Smooth muscle cell (in vitro differentiated cells): Measurements from ENCODE around the gene FITM1. TPM values are rescaled to one million over a fixed set of nuclear protein-coding genes. Genes with fewer than 3 reads are reported as not detected.
A peak's percentile ranks its signal among the peaks of the same experiment; 100 is the strongest.

Experiments
- DNase-seq: peaks from one replicate; lab custom pipeline; 2025; ENCODE audit not compliant: unreplicated experiment; lab: John Stamatoyannopoulos, UW
- H2AFZ ChIP-seq: fragments of 200-600 bp; sonication (generic); 2 replicates; pipeline ENCODE4 v1.6.0; 2016; ENCODE audit warnings: antibody characterized with exemption, low read depth, mild to moderate bottlenecking
- H3F3A ChIP-seq: fragments of 200-600 bp; sonication (generic); 2 replicates; pipeline ENCODE4 v1.6.0; 2017; ENCODE audit warnings: antibody characterized with exemption, low read depth
- H3K27ac ChIP-seq: fragments of 200-600 bp; sonication (generic); 2 replicates; pipeline ENCODE4 v1.5.1; 2016; ENCODE audit warnings: low read depth, mild to moderate bottlenecking
- H3K27me3 ChIP-seq: fragments of 200-600 bp; sonication (generic); 2 replicates; pipeline ENCODE4 v1.6.1; 2016; ENCODE audit warnings: low read depth, mild to moderate bottlenecking
- H3K36me3 ChIP-seq: fragments of 200-600 bp; sonication (generic); 2 replicates; pipeline ENCODE4 v1.5.1; 2016; ENCODE audit warnings: low read depth
- H3K4me1 ChIP-seq: fragments of 200-600 bp; sonication (generic); 2 replicates; pipeline ENCODE4 v1.5.1; 2016; ENCODE audit warnings: low read depth
- H3K4me2 ChIP-seq: fragments of 200-600 bp; sonication (generic); 2 replicates; pipeline ENCODE4 v1.6.0; 2016; ENCODE audit warnings: mild to moderate bottlenecking
- H3K4me3 ChIP-seq: fragments of 200-600 bp; sonication (generic); 2 replicates; pipeline ENCODE4 v1.5.1; 2016; ENCODE audit warnings: mild to moderate bottlenecking
- H3K79me2 ChIP-seq: fragments of 200-600 bp; sonication (generic); 2 replicates; pipeline ENCODE4 v1.6.0; 2016; ENCODE audit warnings: low read depth, mild to moderate bottlenecking
- H3K9ac ChIP-seq: fragments of 200-600 bp; sonication (generic); 2 replicates; pipeline ENCODE4 v1.6.0; 2016; ENCODE audit warnings: low read depth
- H3K9me3 ChIP-seq: fragments of 200-600 bp; sonication (generic); replicated peaks from 2 replicates; pipeline ENCODE4 v1.5.1; 2016; ENCODE audit warnings: low read depth
- H4K20me1 ChIP-seq: fragments of 200-600 bp; sonication (generic); 2 replicates; pipeline ENCODE4 v1.6.0; 2016; ENCODE audit warnings: low read depth
- CTCF ChIP-seq: fragments of 200-600 bp; sonication (generic); IDR thresholded peaks from 2 replicates; pipeline ENCODE4 v1.5.1; 2017; ENCODE audit warnings: borderline replicate concordance, mild to moderate bottlenecking, antibody characterized with exemption; ENCODE audit not compliant: insufficient read depth, poor library complexity, severe bottlenecking
- WGBS: methylation state at CpG from one replicate; pipeline ENCODE4 v1.1.7; 2016; ENCODE audit warnings: low lambda C conversion rate; 5-methylcytosine and 5-hydroxymethylcytosine counted together
- polyA plus RNA-seq: library from polyadenylated mRNA; unstranded; fragments of >200 nt; fragmentation: Nextera tagmentation; extraction: Ambion mirVana; gene quantifications from 2 replicates; pipeline ENCODE4 v1.2.1, GENCODE V29; 2016
- total RNA-seq: library from RNA; depleted of rRNA; stranded (reverse); fragments of >200 nt; gene quantifications from 2 replicates; pipeline ENCODE4 v1.2.3, GENCODE V29; 2014

Gene FITM1
- total and polyA plus RNA-seq, 2 experiments from 2014 or later, result 0.31 TPM; not detected in 1

- TF ChIP-seq CTCF, result no peak
- no peaks in the 10 kb centered on the region for H4K20me1 ChIP-seq
- under 1% methylated on average over 58 of the region's 65 CpGs for WGBS
- H3K79me2 ChIP-seq, result peaks cover 11% of the 10 kb centered on the region
- H3K9ac ChIP-seq, result peak within 1 kb of the TSS; percentile 94
- H3K4me2 ChIP-seq, result peak within 1 kb of the TSS; percentile 97
- peak within 1 kb of the TSS; percentile 85 for H2AFZ ChIP-seq
- no peaks in the 10 kb centered on the region for H3K9me3 ChIP-seq
- peak within 1 kb of the TSS; percentile 80 for H3K4me3 ChIP-seq
- DNase-seq, result peak; percentile 96
- no peaks in the 10 kb centered on the region for H3K36me3 ChIP-seq
- peaks cover 12% of the 10 kb centered on the region for H3K4me1 ChIP-seq
- no peaks in the 10 kb centered on the region for H3F3A ChIP-seq
- H3K27me3 ChIP-seq, result no peaks in the 10 kb centered on the region
- peak within 1 kb of the TSS; percentile 97 for H3K27ac ChIP-seq
These were observed 15.7 kb upstream of the FITM1 start, which contains the start of the genes DCAF11 and NRL for GRCh38 chr14:24114532-24115421. Gene DCAF11 (plus strand): TSS chr14:24114777. CDS start chr14:24115595, 818 bp downstream. Gene NRL (minus strand): TSS chr14:24114949. CDS start chr14:24082848, 32,101 bp downstream.

GRCh38 chr14:24115422-24116127 lies 14.9 kb upstream of the FITM1 start:
- H2AFZ ChIP-seq, result peak overlapping the region; percentile 80
- no peaks in the 10 kb centered on the region for H3K27me3 ChIP-seq
- 9% methylated on average over 14 of the region's 14 CpGs for WGBS
- peak overlapping the region; percentile 97 for H3K4me2 ChIP-seq
- H3K36me3 ChIP-seq, result no peaks in the 10 kb centered on the region
- H3K27ac ChIP-seq, result peak overlapping the region; percentile 97
- peaks cover 11% of the 10 kb centered on the region for H3K79me2 ChIP-seq
- peak overlapping the region; percentile 94 for H3K9ac ChIP-seq
- TF ChIP-seq CTCF, result no peak
- DNase-seq, result no peak
- no peaks in the 10 kb centered on the region for H3K9me3 ChIP-seq
- H3K4me1 ChIP-seq, result peaks cover 12% of the 10 kb centered on the region
- H3F3A ChIP-seq, result no peaks in the 10 kb centered on the region
- no peaks in the 10 kb centered on the region for H4K20me1 ChIP-seq
- peak overlapping the region; percentile 80 for H3K4me3 ChIP-seq

GRCh38 chr14:24116128-24116814 lies 14.2 kb upstream of the FITM1 start:
- Histone ChIP-seq H3K27me3 (no peaks in the 10 kb centered on the region), H3K4me1 (peaks cover 12% of the 10 kb centered on the region), H3K27ac (no peak overlapping the region), H3K36me3 (peaks cover under 1% of the 10 kb centered on the region), H3K9ac (no peak overlapping the region), H3K4me2 (peak overlapping the region; percentile 97), H3K9me3 (no peaks in the 10 kb centered on the region), H4K20me1 (no peaks in the 10 kb centered on the region), H3K4me3 (peak overlapping the region; percentile 80), H2AFZ (no peak overlapping the region), H3K79me2 (peaks cover 11% of the 10 kb centered on the region), H3F3A (no peaks in the 10 kb centered on the region)
- 94% methylated on average over 6 of the region's 6 CpGs for WGBS
- TF ChIP-seq CTCF, result no peak
- DNase-seq, result no peak
